Heart left ventricle (tissue), 13 donors: Measurements from ENCODE around the gene FGFR4.

Experiments used
- CTCF ChIP-seq, 12 donors: fragments of 200-600 bp; sonication (generic) in 4 of 12; IDR thresholded peaks; one replicate each; pipeline versions ENCODE4 v1.5.0 to v1.8.0; 2018 to 2022; ENCODE audit warnings: antibody characterized with exemption in 12 of 12, mild to moderate bottlenecking in 5 of 12
- POLR2A ChIP-seq, 2 donors: fragments of 450-650 bp; IDR thresholded peaks; one replicate each; pipeline ENCODE4 v1.6.1; 2017; ENCODE audit warnings: antibody characterized with exemption in 2 of 2, mild to moderate bottlenecking in 2 of 2, moderate library complexity in 2 of 2
- donor health status: ischemic (EF 13 %, LVEDD 7.1; RV severe dilation, severe dysfunction).
- donor health status: DM: no; HTN: yes; CAD: no.
- donor health status: DM: no; HTN: no; CAD: no.
- donor health status: ischemic (EF 25% LVEDD 6.9; RV normal size, moderate dysfunction).
- donor health status: ischemic (EF 25% LVEDD 5.7; RV mildly dilated, moderate dysfunction).
- donor health status: ischemic (EF 35%, LVEDD 5.7; RV mildly dilated, moderate dysfunction).
- donor health status: nonischemic (EF 11% LVEDD 7.7; RV severe dilation, severe dysfunction).
- donor health status: DM: yes; HTN: yes; CAD: no.
- donor health status: PGD.
- donor health status: ischemic (EF 29% LVEDD 5.4; RV normal size, mild dysfunction).
- donor health status: nonischemic (EF 23%, LVEDD 6.1; RV moderate dilation, normal function).

DNA sequence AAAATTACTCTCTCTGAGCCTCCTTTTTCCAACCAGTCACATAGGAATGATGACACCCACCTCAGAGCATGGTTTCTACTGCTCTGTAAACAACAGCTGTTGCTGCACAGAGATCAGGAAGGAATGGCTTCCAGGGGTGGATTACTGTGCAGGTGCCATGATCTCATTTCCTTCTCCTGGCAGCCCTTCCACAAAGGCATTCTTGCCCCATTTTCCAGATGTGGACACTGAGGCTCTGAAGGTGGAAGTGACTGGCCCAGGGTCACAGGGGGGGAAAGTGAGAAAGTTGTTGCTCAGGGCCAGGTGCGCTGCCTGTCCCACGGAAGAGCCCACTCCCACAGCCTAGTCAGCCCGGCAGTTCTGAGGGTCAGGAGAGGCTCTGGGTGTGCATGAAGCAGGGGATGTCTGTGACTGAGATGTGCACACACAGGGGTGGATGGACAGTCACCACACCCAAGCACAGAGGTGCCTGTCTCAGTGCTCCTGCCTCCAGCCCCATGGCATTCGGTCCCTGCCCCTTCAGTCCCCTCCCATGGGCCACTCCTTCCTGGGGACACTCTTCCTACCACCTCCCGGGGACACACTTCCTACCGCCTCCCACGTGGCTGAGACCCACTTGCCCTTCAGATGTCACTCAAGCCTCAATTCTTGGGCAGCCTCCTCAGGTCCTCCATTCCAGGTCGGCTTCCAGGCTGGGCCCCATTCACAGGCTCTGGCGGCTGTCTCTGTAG, 17.0 kb downstream of the FGFR4 start:
- no peak for TF ChIP-seq CTCF (IDR thresholded peaks at IDR 0.05)
- no peak for TF ChIP-seq POLR2A (IDR thresholded peaks at IDR 0.05)
